ENCODE results near the gene SYP. TPM values are rescaled to one million over a fixed set of nuclear protein-coding genes. Genes with fewer than 3 reads are reported as not detected.

The SYP gene
- polyA plus RNA-seq, 1 of the 3 experiments (the other 2 are of a cell fraction) = 0.76 TPM

- no peaks in the 10 kb centered on the region; a peak in 1 of 4 replicates for H3K4me1 ChIP-seq (ENCODE audit: control insufficient read depth in 1 of 2, insufficient read depth in 2 of 2, low read depth in 1 of 2, low read length in 1 of 2)
- ChIA-PET POLR2A (no interaction called here), CTCF (interaction anchor here (1.4 kb wide), 1 partner anchor 57 kb away, joined by 3 read pairs; no protein-coding TSS in a partner anchor)
- no peak overlapping the region for H3K27ac ChIP-seq (ENCODE audit: low read depth in 2 of 2, low read length in 1 of 2)
- no peak for TF ChIP-seq ELF1 (IDR thresholded peaks at IDR 0.05)
- no peak for TF ChIP-seq USF1 (IDR thresholded peaks at IDR 0.05; ENCODE audit: borderline replicate concordance, low read depth)
- no peak for TF ChIP-seq CTCF (IDR thresholded peaks at IDR 0.05)
- no peak for TF ChIP-seq GABPA (IDR thresholded peaks at IDR 0.05; ENCODE audit: low read depth)
- no peak for TF ChIP-seq SIN3A (IDR thresholded peaks at IDR 0.05; ENCODE audit: borderline replicate concordance, low read depth, low read length)
- no peak for TF ChIP-seq RAD21 (IDR thresholded peaks at IDR 0.05; ENCODE audit: low read length)
- TF ChIP-seq MAX (IDR thresholded peaks at IDR 0.05; ENCODE audit: low read depth) = no peak
- no peak for TF ChIP-seq RFX5 (IDR thresholded peaks at IDR 0.05; ENCODE audit: low read length)
- TF ChIP-seq YY1 (IDR thresholded peaks at IDR 0.05; ENCODE audit: low read depth) = no peak
- no peak for TF ChIP-seq GATA2 (CRISPR knock-in tag; IDR thresholded peaks at IDR 0.05)
- no peak for TF ChIP-seq EZH2phosphoT487 (IDR thresholded peaks at IDR 0.05; ENCODE audit: borderline replicate concordance, low read depth)
- TF ChIP-seq POLR2AphosphoS5 (IDR thresholded peaks at IDR 0.05; ENCODE audit: low read depth, low read length) = no peak
- TF ChIP-seq EP300 (IDR thresholded peaks at IDR 0.05; ENCODE audit: borderline replicate concordance in 1 of 2, low read depth in 1 of 2, low read length in 1 of 2) = no peak
- TF ChIP-seq TEAD4 (IDR thresholded peaks at IDR 0.05; ENCODE audit: borderline replicate concordance, insufficient read depth) = no peak
- no peaks in the 10 kb centered on the region for H3F3A ChIP-seq (replicated peaks; ENCODE audit: insufficient read depth)
- H2AFZ ChIP-seq (ENCODE audit: low read depth) = no peak overlapping the region
- DNase-seq = no peak
- no peaks in the 10 kb centered on the region for H3K36me3 ChIP-seq (replicated peaks in 1 of 2; ENCODE audit: control insufficient read depth in 1 of 2, insufficient read depth in 2 of 2, low read length in 1 of 2)
- no peak overlapping the region for H3K4me2 ChIP-seq
- H3K79me2 ChIP-seq (ENCODE audit: insufficient read depth) = no peaks in the 10 kb centered on the region
- no peaks in the 10 kb centered on the region for H3K27me3 ChIP-seq (ENCODE audit: insufficient read depth)
- no peak overlapping the region for H3K4me3 ChIP-seq (ENCODE audit: low read depth in 2 of 2, low read length in 1 of 2)
- H3K9ac ChIP-seq = no peak overlapping the region
- no peaks in the 10 kb centered on the region for H3K9me3 ChIP-seq
- WGBS (ENCODE audit: low lambda C conversion rate) = 62% methylated on average over 6 of the region's 9 CpGs
- no peaks in the 10 kb centered on the region for H4K20me1 ChIP-seq (ENCODE audit: insufficient read depth)
- H3K9me2 ChIP-seq = no peaks in the 10 kb centered on the region
These were observed 49.6 kb upstream of the SYP start for GRCh38 chrX:49249616-49250015.

- CTCF ChIA-PET = interaction anchor here (1.4 kb wide), 1 partner anchor 57 kb away, joined by 3 read pairs; no protein-coding TSS in a partner anchor
- no peak overlapping the region for H3K9ac ChIP-seq
- no peaks in the 10 kb centered on the region for H3K9me3 ChIP-seq
- POLR2A ChIA-PET = no interaction called here
- H2AFZ ChIP-seq (ENCODE audit: low read depth) = no peak overlapping the region
- no peak overlapping the region for H3K4me2 ChIP-seq
- no peaks in the 10 kb centered on the region for H3K36me3 ChIP-seq (replicated peaks in 1 of 2; ENCODE audit: control insufficient read depth in 1 of 2, insufficient read depth in 2 of 2, low read length in 1 of 2)
- no peaks in the 10 kb centered on the region for H3F3A ChIP-seq (replicated peaks; ENCODE audit: insufficient read depth)
- no peak overlapping the region for H3K27ac ChIP-seq (ENCODE audit: low read depth in 2 of 2, low read length in 1 of 2)
- H4K20me1 ChIP-seq (ENCODE audit: insufficient read depth) = no peaks in the 10 kb centered on the region
- no peaks in the 10 kb centered on the region for H3K27me3 ChIP-seq (ENCODE audit: insufficient read depth)
- H3K9me2 ChIP-seq = no peaks in the 10 kb centered on the region
- WGBS (ENCODE audit: low lambda C conversion rate) = 84% methylated on average over 5 of the region's 6 CpGs
- H3K4me3 ChIP-seq (ENCODE audit: low read depth in 2 of 2, low read length in 1 of 2) = no peak overlapping the region
- DNase-seq = no peak
- H3K79me2 ChIP-seq (ENCODE audit: insufficient read depth) = no peaks in the 10 kb centered on the region
- no peaks in the 10 kb centered on the region; a peak in 1 of 4 replicates for H3K4me1 ChIP-seq (ENCODE audit: control insufficient read depth in 1 of 2, insufficient read depth in 2 of 2, low read depth in 1 of 2, low read length in 1 of 2)
- TF ChIP-seq USF2 (IDR thresholded peaks at IDR 0.05; ENCODE audit: borderline replicate concordance, low read depth, low read length) (no peak), CHD2 (IDR thresholded peaks at IDR 0.05; ENCODE audit: low read length, partially characterized antibody) (no peak), SMC3 (IDR thresholded peaks at IDR 0.05; ENCODE audit: low read depth, low read length) (no peak), JUND (IDR thresholded peaks at IDR 0.05) (no peak), FOSL2 (IDR thresholded peaks at IDR 0.05; ENCODE audit: borderline replicate concordance, low read depth) (no peak), MEF2A (IDR thresholded peaks at IDR 0.05; ENCODE audit: borderline replicate concordance, low read depth) (no peak), PBX3 (IDR thresholded peaks at IDR 0.05) (no peak), RXRA (IDR thresholded peaks at IDR 0.05; ENCODE audit: borderline replicate concordance, low read depth) (no peak), SIN3A (IDR thresholded peaks at IDR 0.05; ENCODE audit: borderline replicate concordance, low read depth, low read length) (no peak), RCOR1 (IDR thresholded peaks at IDR 0.05; ENCODE audit: low read length) (no peak), TEAD4 (IDR thresholded peaks at IDR 0.05; ENCODE audit: borderline replicate concordance, insufficient read depth) (no peak), IRF3 (IDR thresholded peaks at IDR 0.05; ENCODE audit: low read depth, low read length) (no peak), NFIC (IDR thresholded peaks at IDR 0.05; ENCODE audit: borderline replicate concordance) (no peak)
These were observed 49.1 kb upstream of the SYP start for GRCh38 chrX:49249071-49249470.

All from SK-N-SH (cell line).